H1 (cell line): ENCODE data around the gene PDXDC1.
"Not testable (repeated sequence)": the region's sequence is repeated elsewhere in the genome, so short reads cannot be mapped to it uniquely, and the experiment has no call there.

Experiments used
- SP1 ChIP-seq: IDR thresholded peaks from 2 replicates; pipeline ENCODE4 v1.6.1; 2011; ENCODE audit warnings: low read depth, low read length
- TF ChIP-seq, protein P1 (sequence below), 3 experiments: IDR thresholded peaks; 1 replicate in 2 of 3; 2 replicates in 1 of 3; pipeline versions ENCODE4 v1.5.1 to v1.6.1; 2011; ENCODE audit warnings: low read length in 3 of 3, mild to moderate bottlenecking in 3 of 3, inconsistent platforms in 2 of 3, low read depth in 1 of 3, moderate library complexity in 1 of 3; ENCODE audit not compliant: insufficient read depth in 1 of 3; ENCODE audit errors: control extremely low read depth in 1 of 3

DNA sequence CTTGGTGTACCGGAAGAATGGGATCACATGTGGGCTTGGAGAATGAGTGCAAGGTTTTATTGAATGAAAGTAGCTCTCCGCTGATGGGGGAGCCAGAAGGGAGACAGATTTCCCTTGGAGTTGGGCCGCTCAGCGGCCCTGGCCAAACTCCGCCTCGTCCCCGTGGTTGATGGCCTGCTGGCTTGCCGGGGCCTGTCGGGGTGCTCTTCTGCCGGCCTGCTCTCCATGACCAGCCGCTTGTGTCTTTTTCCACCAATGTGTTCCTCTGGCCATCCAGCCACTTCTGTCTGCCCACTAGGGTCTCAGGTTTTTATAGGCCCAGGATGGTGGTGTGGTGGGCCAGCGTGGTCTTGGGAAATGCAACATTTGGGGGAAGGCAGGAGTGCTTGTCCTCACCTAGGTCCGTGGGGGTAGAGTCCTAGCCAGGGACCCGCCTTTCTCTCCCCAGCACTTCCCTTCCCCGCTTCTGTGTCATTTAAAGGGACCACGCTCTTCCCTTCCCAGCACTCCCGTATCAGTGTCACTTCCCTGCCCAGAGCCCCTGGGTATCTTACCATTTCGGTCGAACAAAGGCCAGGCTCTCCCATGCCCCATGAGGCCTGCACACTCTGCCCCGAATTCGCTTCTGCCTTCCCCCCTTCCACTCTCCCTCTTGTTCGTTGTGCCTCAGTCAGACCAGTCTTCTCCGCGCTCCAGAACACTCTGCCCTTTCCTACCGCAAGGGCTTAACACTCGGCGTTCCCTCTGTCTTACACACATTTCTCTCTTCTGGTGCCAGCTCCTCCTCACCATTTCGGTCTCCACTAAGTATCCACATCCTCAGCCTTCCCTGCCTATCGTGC lies 52.9 kb downstream of the PDXDC1 start:
- TF ChIP-seq, protein P1, sequence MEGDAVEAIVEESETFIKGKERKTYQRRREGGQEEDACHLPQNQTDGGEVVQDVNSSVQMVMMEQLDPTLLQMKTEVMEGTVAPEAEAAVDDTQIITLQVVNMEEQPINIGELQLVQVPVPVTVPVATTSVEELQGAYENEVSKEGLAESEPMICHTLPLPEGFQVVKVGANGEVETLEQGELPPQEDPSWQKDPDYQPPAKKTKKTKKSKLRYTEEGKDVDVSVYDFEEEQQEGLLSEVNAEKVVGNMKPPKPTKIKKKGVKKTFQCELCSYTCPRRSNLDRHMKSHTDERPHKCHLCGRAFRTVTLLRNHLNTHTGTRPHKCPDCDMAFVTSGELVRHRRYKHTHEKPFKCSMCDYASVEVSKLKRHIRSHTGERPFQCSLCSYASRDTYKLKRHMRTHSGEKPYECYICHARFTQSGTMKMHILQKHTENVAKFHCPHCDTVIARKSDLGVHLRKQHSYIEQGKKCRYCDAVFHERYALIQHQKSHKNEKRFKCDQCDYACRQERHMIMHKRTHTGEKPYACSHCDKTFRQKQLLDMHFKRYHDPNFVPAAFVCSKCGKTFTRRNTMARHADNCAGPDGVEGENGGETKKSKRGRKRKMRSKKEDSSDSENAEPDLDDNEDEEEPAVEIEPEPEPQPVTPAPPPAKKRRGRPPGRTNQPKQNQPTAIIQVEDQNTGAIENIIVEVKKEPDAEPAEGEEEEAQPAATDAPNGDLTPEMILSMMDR (IDR thresholded peaks at IDR 0.05; ENCODE audit: control extremely low read depth in 1 of 3, insufficient read depth in 1 of 3, low read depth in 1 of 3, low read length in 3 of 3), result not testable (repeated sequence)
- not testable (repeated sequence) for TF ChIP-seq SP1
